CD14-positive monocyte (primary cell): ENCODE measurements around the gene SLC1A3. TPM values are rescaled to one million over a fixed set of nuclear protein-coding genes. Genes with fewer than 3 reads are reported as not detected.

ENCODE experiments used
- DNase-seq, 3 donors: peaks; one replicate each; pipeline ENCODE4 v3.0.0-alpha.2; 2011 to 2022
- H2AFZ ChIP-seq: 2 replicates; pipeline ENCODE4 v1.6.0; 2012; ENCODE audit warnings: mild to moderate bottlenecking, low read depth, low read length, inconsistent platforms; ENCODE audit not compliant: insufficient read depth, poor library complexity, severe bottlenecking
- H3K27ac ChIP-seq, 2 donors: 1 replicate in 1 of 2; 2 replicates in 1 of 2; pipeline ENCODE4 v1.5.1; 2012 to 2013; ENCODE audit warnings: low read length in 2 of 2, control low read depth in 1 of 2, inconsistent platforms in 1 of 2, low read depth in 1 of 2, mild to moderate bottlenecking in 1 of 2
- H3K27me3 ChIP-seq, 2 donors: one replicate each; pipeline versions ENCODE4 v1.6.0 to v1.6.1; 2011 to 2013; ENCODE audit warnings: low read length in 2 of 2; ENCODE audit not compliant: control insufficient read depth in 2 of 2, insufficient read depth in 2 of 2
- H3K36me3 ChIP-seq, 2 donors: replicated peaks in 1 of 2; 1 replicate in 1 of 2; 2 replicates in 1 of 2; pipeline versions ENCODE4 v1.5.1 to v1.6.1; 2012 to 2013; ENCODE audit warnings: low read length in 2 of 2, control low read depth in 1 of 2, inconsistent platforms in 1 of 2, mild to moderate bottlenecking in 1 of 2; ENCODE audit not compliant: insufficient read depth in 2 of 2, control insufficient read depth in 1 of 2
- H3K4me1 ChIP-seq, 2 donors: 1 replicate in 1 of 2; 2 replicates in 1 of 2; pipeline versions ENCODE4 v1.5.1 to v1.6.1; 2012 to 2013; ENCODE audit warnings: low read length in 2 of 2, control low read depth in 1 of 2, inconsistent platforms in 1 of 2, mild to moderate bottlenecking in 1 of 2, moderate library complexity in 1 of 2; ENCODE audit not compliant: insufficient read depth in 2 of 2, control insufficient read depth in 1 of 2
- H3K4me2 ChIP-seq: replicated peaks from 2 replicates; pipeline ENCODE3; 2012; ENCODE audit warnings: low read length, moderate library complexity, mild to moderate bottlenecking; ENCODE audit not compliant: poor library complexity, severe bottlenecking; ENCODE audit errors: extremely low read depth
- H3K4me3 ChIP-seq, 3 experiments: fragments of 200-600 bp in 1 of 3; sonication (generic) in 1 of 3; replicated peaks in 1 of 3; 1 replicate in 2 of 3; 2 replicates in 1 of 3; pipeline ENCODE4 v1.5.1; 2011 to 2013; ENCODE audit warnings: low read length in 3 of 3, mild to moderate bottlenecking in 3 of 3, control low read depth in 2 of 3, low read depth in 2 of 3, inconsistent platforms in 1 of 3, moderate library complexity in 1 of 3
- H3K79me2 ChIP-seq: 2 replicates; pipeline ENCODE4 v1.6.0; 2012; ENCODE audit warnings: mild to moderate bottlenecking, control low read depth, inconsistent platforms, low read length, moderate library complexity; ENCODE audit not compliant: insufficient read depth
- H3K9ac ChIP-seq: 2 replicates; pipeline ENCODE4 v1.6.0; 2017; ENCODE audit warnings: low read length, mild to moderate bottlenecking; ENCODE audit not compliant: insufficient read depth, poor library complexity, severe bottlenecking
- H3K9me3 ChIP-seq, 2 donors: replicated peaks in 1 of 2; 1 replicate in 1 of 2; 2 replicates in 1 of 2; pipeline versions ENCODE4 v1.5.1 to v1.6.1; 2012 to 2013; ENCODE audit warnings: low read length in 2 of 2, control low read depth in 1 of 2; ENCODE audit not compliant: control insufficient read depth in 1 of 2, insufficient read depth in 1 of 2
- H4K20me1 ChIP-seq: 2 replicates; pipeline ENCODE4 v1.6.0; 2012; ENCODE audit warnings: mild to moderate bottlenecking, low read length, control low read depth, moderate library complexity; ENCODE audit not compliant: insufficient read depth
- H3K27ac Mint-ChIP-seq, 7 donors: one replicate each; pipeline ENCODE4 v1.8.0; 2020; ENCODE audit warnings: mild to moderate bottlenecking in 7 of 7, mixed read lengths in 7 of 7, moderate library complexity in 6 of 7, inconsistent platforms in 2 of 7
- H3K27me3 Mint-ChIP-seq, 3 donors: one replicate each; pipeline ENCODE4 v1.8.0; 2021 to 2022; ENCODE audit warnings: low read depth in 3 of 3, mild to moderate bottlenecking in 3 of 3, mixed read lengths in 3 of 3, moderate library complexity in 3 of 3, inconsistent platforms in 1 of 3
- H3K36me3 Mint-ChIP-seq, 2 donors: one replicate each; pipeline ENCODE4 v1.8.0; 2020; ENCODE audit warnings: mixed read lengths in 2 of 2, inconsistent platforms in 1 of 2, mild to moderate bottlenecking in 1 of 2
- H3K4me1 Mint-ChIP-seq: one replicate; pipeline ENCODE4 v1.8.0; 2020; ENCODE audit warnings: mild to moderate bottlenecking, mixed read lengths
- H3K4me3 Mint-ChIP-seq, 2 donors: one replicate each; pipeline ENCODE4 v1.8.0; 2020; ENCODE audit warnings: mild to moderate bottlenecking in 2 of 2, mixed read lengths in 2 of 2, moderate library complexity in 1 of 2
- H3K9me3 Mint-ChIP-seq, 7 donors: one replicate each; pipeline ENCODE4 v1.8.0; 2020 to 2022; ENCODE audit warnings: mixed read lengths in 7 of 7, mild to moderate bottlenecking in 6 of 7, moderate library complexity in 6 of 7, inconsistent platforms in 2 of 7
- WGBS: methylation state at CpG from one replicate; pipeline ENCODE4 v1.1.5; 2013; ENCODE audit warnings: missing lambda C conversion rate; ENCODE audit not compliant: insufficient coverage; 5-methylcytosine and 5-hydroxymethylcytosine counted together
- intact Hi-C, 2 donors: fragments of 100-400 bp; cut with micrococcal nuclease; formaldehyde crosslinking; loops; one replicate each; pipeline versions ENCODE4 v1.15.0 to v1.15.1; 2023
- polyA plus RNA-seq, 3 donors: library from polyadenylated mRNA; depleted of rRNA in 1 of 3; unstranded in 2 of 3; stranded (reverse) in 1 of 3; fragments of 300-500 nt in 2 of 3; fragments of >200 nt in 1 of 3; fragmentation: Illumina TruSeq in 2 of 3; gene quantifications; 1 replicate in 2 of 3; 2 replicates in 1 of 3; pipeline ENCODE4 v1.2.3, GENCODE V29; 2012 to 2021
- TF ChIP-seq, protein P1 (sequence below): fragments of 200-600 bp; IDR thresholded peaks from one replicate; pipeline ENCODE4 v1.8.0; 2022; ENCODE audit warnings: antibody characterized with exemption, mild to moderate bottlenecking

SLC1A3 gene
- polyA plus RNA-seq, 3 donors: 1.2 to 3.3 (median 1.3) TPM

DNA sequence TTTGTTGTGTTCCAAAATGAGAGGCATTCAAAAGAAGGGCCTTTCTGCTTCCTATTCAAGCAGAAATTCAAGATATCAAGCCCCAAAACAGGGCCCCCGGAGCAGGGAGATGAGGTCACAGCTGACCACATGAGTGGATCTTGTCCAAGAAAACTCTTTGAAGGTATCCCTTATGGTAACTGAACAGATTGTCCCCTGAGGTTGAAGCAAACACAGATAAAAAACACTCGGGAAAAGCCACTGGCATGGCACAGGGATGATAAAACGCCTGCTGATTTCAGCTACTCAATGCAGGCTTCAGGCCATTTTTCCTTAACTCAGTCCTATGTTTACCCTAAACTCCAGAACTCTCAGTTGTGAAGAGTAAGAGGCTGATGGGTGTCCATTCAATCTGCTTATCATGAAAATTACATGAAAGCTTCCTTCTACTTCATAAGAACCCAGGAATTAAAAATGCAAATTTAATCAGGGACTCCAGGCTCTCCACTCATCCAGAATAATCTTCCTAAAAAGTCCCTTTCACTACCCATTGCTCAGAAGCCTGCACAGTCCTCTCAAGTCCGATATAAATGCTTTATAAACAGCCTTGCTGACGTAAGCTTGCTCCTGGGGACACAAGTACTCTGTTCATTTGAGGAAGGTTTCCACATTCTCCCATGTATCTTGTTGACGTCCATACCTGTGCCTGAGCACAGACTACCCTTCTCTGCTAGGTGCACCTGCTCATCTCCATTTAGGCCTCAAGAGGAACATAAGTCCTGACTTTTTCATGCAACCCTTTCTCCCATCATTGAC is 35.9 kb upstream of the SLC1A3 start:
- H3K4me2 ChIP-seq: no peak overlapping the region
- H3K36me3 ChIP-seq: no peaks in the 10 kb centered on the region
- H2AFZ ChIP-seq: no peak overlapping the region
- TF ChIP-seq, protein P1, sequence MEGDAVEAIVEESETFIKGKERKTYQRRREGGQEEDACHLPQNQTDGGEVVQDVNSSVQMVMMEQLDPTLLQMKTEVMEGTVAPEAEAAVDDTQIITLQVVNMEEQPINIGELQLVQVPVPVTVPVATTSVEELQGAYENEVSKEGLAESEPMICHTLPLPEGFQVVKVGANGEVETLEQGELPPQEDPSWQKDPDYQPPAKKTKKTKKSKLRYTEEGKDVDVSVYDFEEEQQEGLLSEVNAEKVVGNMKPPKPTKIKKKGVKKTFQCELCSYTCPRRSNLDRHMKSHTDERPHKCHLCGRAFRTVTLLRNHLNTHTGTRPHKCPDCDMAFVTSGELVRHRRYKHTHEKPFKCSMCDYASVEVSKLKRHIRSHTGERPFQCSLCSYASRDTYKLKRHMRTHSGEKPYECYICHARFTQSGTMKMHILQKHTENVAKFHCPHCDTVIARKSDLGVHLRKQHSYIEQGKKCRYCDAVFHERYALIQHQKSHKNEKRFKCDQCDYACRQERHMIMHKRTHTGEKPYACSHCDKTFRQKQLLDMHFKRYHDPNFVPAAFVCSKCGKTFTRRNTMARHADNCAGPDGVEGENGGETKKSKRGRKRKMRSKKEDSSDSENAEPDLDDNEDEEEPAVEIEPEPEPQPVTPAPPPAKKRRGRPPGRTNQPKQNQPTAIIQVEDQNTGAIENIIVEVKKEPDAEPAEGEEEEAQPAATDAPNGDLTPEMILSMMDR: no peak
- Mint-ChIP-seq H3K4me1 (no peaks in the 10 kb centered on the region), H3K36me3 (no peaks in the 10 kb centered on the region), H3K9me3 (no peaks in the 10 kb centered on the region), H3K27ac (no peak overlapping the region), H3K4me3 (no peak overlapping the region), H3K27me3 (peaks cover 0 to 1% (median 0%) of the 10 kb centered on the region in 3 donors)
- DNase-seq: no peak
- H3K9ac ChIP-seq: no peak overlapping the region
- no peaks in the 10 kb centered on the region for H3K79me2 ChIP-seq
- H3K9me3 ChIP-seq: no peaks in the 10 kb centered on the region
- no peaks in the 10 kb centered on the region for H3K4me1 ChIP-seq
- no peak overlapping the region for H3K4me3 ChIP-seq
- no peaks in the 10 kb centered on the region for H3K27me3 ChIP-seq
- 83% methylated on average over 4 of the region's 6 CpGs for WGBS
- H4K20me1 ChIP-seq: no peaks in the 10 kb centered on the region
- no peak overlapping the region for H3K27ac ChIP-seq
- intact Hi-C loops: no loop called here

DNA sequence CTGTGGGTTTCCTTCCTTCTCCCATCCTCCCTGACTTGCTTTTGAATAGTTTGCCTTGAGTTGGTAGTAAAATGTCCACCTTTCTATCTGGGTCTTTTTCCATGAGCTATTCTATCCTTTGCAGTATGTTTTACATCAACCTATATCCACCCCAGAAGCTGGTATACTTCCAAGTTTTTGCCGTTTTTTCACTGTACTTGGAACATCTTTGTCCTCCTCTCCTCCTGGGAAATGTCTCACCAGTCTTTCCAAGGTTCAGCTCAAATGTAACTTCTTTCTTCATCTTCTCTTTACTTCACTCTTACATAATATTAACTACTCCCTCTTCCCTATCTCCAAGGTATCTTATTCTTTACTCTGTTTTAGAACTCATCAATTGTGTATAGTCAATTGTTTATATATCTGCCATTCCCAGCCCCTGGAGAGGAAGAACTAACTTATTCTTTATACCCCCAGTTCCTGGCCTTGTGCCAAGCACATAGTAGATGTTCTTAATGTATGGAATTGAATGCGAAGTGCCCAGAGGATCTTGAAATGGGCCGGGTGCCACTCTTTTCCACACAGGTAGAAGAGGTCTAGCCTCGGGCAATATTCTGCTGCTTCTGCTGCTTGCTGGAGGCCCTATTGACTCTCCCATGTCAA is 34.9 kb upstream of the SLC1A3 start:
- WGBS: 100% methylated on average over 4 of the region's 4 CpGs
- no peaks in the 10 kb centered on the region for H3K9me3 Mint-ChIP-seq
- no peaks in the 10 kb centered on the region for H4K20me1 ChIP-seq
- no peaks in the 10 kb centered on the region for H3K4me1 ChIP-seq
- H3K27me3 ChIP-seq: no peaks in the 10 kb centered on the region
- H3K4me3 Mint-ChIP-seq: no peak overlapping the region
- no peaks in the 10 kb centered on the region for H3K9me3 ChIP-seq
- no peak overlapping the region for H3K9ac ChIP-seq
- intact Hi-C loops: no loop called here
- no peak overlapping the region for H3K27ac ChIP-seq
- no peak overlapping the region for H3K4me3 ChIP-seq
- H3K4me1 Mint-ChIP-seq: no peaks in the 10 kb centered on the region
- H3K27ac Mint-ChIP-seq: no peak overlapping the region
- H3K36me3 ChIP-seq: no peaks in the 10 kb centered on the region
- H3K27me3 Mint-ChIP-seq: peaks cover 0 to 1% (median 0%) of the 10 kb centered on the region in 3 donors
- no peak overlapping the region for H2AFZ ChIP-seq
- TF ChIP-seq, protein P1: no peak
- H3K79me2 ChIP-seq: no peaks in the 10 kb centered on the region
- H3K36me3 Mint-ChIP-seq: no peaks in the 10 kb centered on the region
- H3K4me2 ChIP-seq: no peak overlapping the region
- no peak for DNase-seq
